SK-N-SH (cell line): ENCODE results near the gene ZNF682. TPM values are rescaled to one million over a fixed set of nuclear protein-coding genes. Genes with fewer than 3 reads are reported as not detected.

Experiments used
- CTCF ChIA-PET: fragments of 300-600, 350-600 bp; formaldehyde crosslinking; extraction: SDS; loops from one replicate; lab custom pipeline; 2021; lab: Yijun Ruan, JAX
- POLR2A ChIA-PET: fragments of 350-600 bp; sonication (Branson Sonifier 250); formaldehyde crosslinking; extraction: SDS; loops from one replicate; lab custom pipeline; 2020; ENCODE audit warnings: antibody characterized with exemption, inconsistent platforms; lab: Yijun Ruan, JAX
- DNase-seq: peaks from one replicate; pipeline ENCODE4 v3.0.0; 2012
- H2AFZ ChIP-seq: fragments of 200-600 bp; sonication (generic); 2 replicates; pipeline ENCODE4 v1.8.1; 2016; ENCODE audit warnings: antibody characterized with exemption, mild to moderate bottlenecking, low read depth
- H3F3A ChIP-seq: fragments of 200-600 bp; sonication (generic); replicated peaks from 2 replicates; pipeline ENCODE3; 2016; ENCODE audit warnings: antibody characterized with exemption, mild to moderate bottlenecking; ENCODE audit not compliant: insufficient read depth
- H3K27ac ChIP-seq, 2 experiments: fragments of 200-500 bp in 1 of 2; fragments of 200-600 bp in 1 of 2; sonication (Bioruptor generic) in 1 of 2; sonication (generic), shearing (Covaris generic) in 1 of 2; 2 replicates each; pipeline versions ENCODE4 v1.5.1 to v1.6.1; 2014 to 2016; ENCODE audit warnings: low read depth in 2 of 2, inconsistent platforms in 1 of 2, low read length in 1 of 2, mild to moderate bottlenecking in 1 of 2, mixed read lengths in 1 of 2
- H3K27me3 ChIP-seq: fragments of 200-600 bp; sonication (generic), shearing (Covaris generic); 2 replicates; pipeline ENCODE4 v1.6.1; 2016; ENCODE audit warnings: mixed run types; ENCODE audit not compliant: insufficient read depth
- H3K36me3 ChIP-seq, 2 experiments: fragments of 200-500 bp in 1 of 2; fragments of 200-600 bp in 1 of 2; sonication (Bioruptor generic) in 1 of 2; sonication (generic) in 1 of 2; replicated peaks in 1 of 2; 2 replicates each; pipeline versions ENCODE3 to v1.5.1; 2014 to 2016; ENCODE audit warnings: low read length in 1 of 2, mild to moderate bottlenecking in 1 of 2; ENCODE audit not compliant: insufficient read depth in 2 of 2, control insufficient read depth in 1 of 2
- H3K4me1 ChIP-seq, 2 experiments: fragments of 200-500 bp in 1 of 2; fragments of 200-600 bp in 1 of 2; sonication (Bioruptor generic) in 1 of 2; sonication (generic), shearing (Covaris generic) in 1 of 2; 2 replicates each; pipeline versions ENCODE4 v1.5.1 to v1.6.1; 2014 to 2016; ENCODE audit warnings: low read depth in 1 of 2, low read length in 1 of 2, mixed run types in 1 of 2; ENCODE audit not compliant: insufficient read depth in 2 of 2, control insufficient read depth in 1 of 2
- H3K4me2 ChIP-seq: fragments of 200-600 bp; sonication (generic), shearing (Covaris generic); 2 replicates; pipeline ENCODE4 v1.6.1; 2017; ENCODE audit warnings: mixed run types
- H3K4me3 ChIP-seq, 2 experiments: fragments of 200-500 bp in 1 of 2; fragments of 200-600 bp in 1 of 2; sonication (Bioruptor generic) in 1 of 2; sonication (generic), shearing (Covaris generic) in 1 of 2; 2 replicates each; pipeline versions ENCODE4 v1.5.1 to v1.8.1; 2014 to 2016; ENCODE audit warnings: low read depth in 2 of 2, inconsistent platforms in 1 of 2, low read length in 1 of 2, mild to moderate bottlenecking in 1 of 2, mixed read lengths in 1 of 2, moderate library complexity in 1 of 2
- H3K79me2 ChIP-seq: fragments of 200-600 bp; sonication (generic); 2 replicates; pipeline ENCODE4 v1.8.1; 2017; ENCODE audit warnings: mild to moderate bottlenecking; ENCODE audit not compliant: insufficient read depth
- H3K9ac ChIP-seq: fragments of 200-600 bp; sonication (generic); 2 replicates; pipeline ENCODE4 v1.6.1; 2017; ENCODE audit warnings: mixed run types
- H3K9me2 ChIP-seq: fragments of 200-600 bp; sonication (generic); 2 replicates; pipeline ENCODE4 v1.6.1; 2017; ENCODE audit warnings: mixed run types
- H3K9me3 ChIP-seq: fragments of 200-600 bp; sonication (generic); 2 replicates; pipeline ENCODE4 v1.6.1; 2017; ENCODE audit warnings: mixed run types, mild to moderate bottlenecking, moderate library complexity
- H4K20me1 ChIP-seq: fragments of 200-600 bp; sonication (generic); 2 replicates; pipeline ENCODE4 v1.6.1; 2017; ENCODE audit warnings: mild to moderate bottlenecking, mixed run types; ENCODE audit not compliant: insufficient read depth
- MAX ChIP-seq: IDR thresholded peaks from 2 replicates; pipeline ENCODE4 v1.4.0; 2012; ENCODE audit warnings: low read depth
- MXI1 ChIP-seq: IDR thresholded peaks from 2 replicates; pipeline ENCODE4 v1.6.1; 2012; ENCODE audit warnings: mild to moderate bottlenecking, low read depth, low read length, improper control_type of control experiment
- SIN3A ChIP-seq: IDR thresholded peaks from 2 replicates; pipeline ENCODE4 v1.6.1; 2012; ENCODE audit warnings: low read depth, mild to moderate bottlenecking, low read length, moderate library complexity, borderline replicate concordance
- TEAD4 ChIP-seq: IDR thresholded peaks from 2 replicates; pipeline ENCODE4 v1.4.0; 2012; ENCODE audit warnings: mild to moderate bottlenecking, borderline replicate concordance; ENCODE audit not compliant: insufficient read depth
- WGBS: methylation state at CpG from one replicate; pipeline ENCODE4 v1.1.6; 2017; ENCODE audit warnings: low lambda C conversion rate; 5-methylcytosine and 5-hydroxymethylcytosine counted together
- polyA plus RNA-seq, 3 experiments: library from polyadenylated mRNA; depleted of rRNA; stranded (reverse); fragments of >200 nt; gene quantifications; 2 replicates each; pipeline ENCODE4 v1.2.3, GENCODE V29; 2012
- TF ChIP-seq, protein P1 (sequence below): IDR thresholded peaks from 2 replicates; pipeline ENCODE4 v1.4.0; 2012; ENCODE audit warnings: low read depth, borderline replicate concordance
- TF ChIP-seq, protein P2 (sequence below): IDR thresholded peaks from 2 replicates; pipeline ENCODE4 v1.4.0; 2012; ENCODE audit warnings: low read depth, borderline replicate concordance

ZNF682 gene
- polyA plus RNA-seq, 1 of the 3 experiments (the other 2 are of a cell fraction) = 1.7 TPM

DNA sequence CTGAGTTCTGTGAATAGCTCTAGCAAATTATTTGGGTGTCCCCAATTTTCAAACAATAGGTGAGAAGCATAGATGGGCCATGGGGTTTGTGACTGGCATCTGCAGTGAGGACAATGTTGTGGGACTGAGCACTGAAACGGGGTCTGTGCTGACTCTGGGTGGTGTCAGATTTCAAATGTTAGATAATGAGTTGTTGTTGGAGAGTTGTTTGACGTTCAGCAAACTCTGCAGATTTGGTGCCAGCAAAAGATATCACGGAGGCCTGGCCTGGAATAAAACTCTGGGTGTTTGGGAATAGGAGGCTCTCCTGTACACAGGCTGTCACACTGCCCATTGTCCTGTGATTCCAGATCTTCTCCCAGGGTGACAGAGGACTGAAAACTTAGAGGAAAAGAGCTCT, 41.4 kb upstream of the ZNF682 start:
- no peak for DNase-seq
- H3K27ac ChIP-seq = no peak overlapping the region
- CTCF ChIA-PET = no interaction called here
- POLR2A ChIA-PET = no interaction called here
- no peaks in the 10 kb centered on the region for H3K9me3 ChIP-seq
- H3K36me3 ChIP-seq = no peaks in the 10 kb centered on the region
- H4K20me1 ChIP-seq = no peaks in the 10 kb centered on the region
- H2AFZ ChIP-seq = no peak overlapping the region
- H3K9me2 ChIP-seq = no peaks in the 10 kb centered on the region
- TF ChIP-seq, protein P1, sequence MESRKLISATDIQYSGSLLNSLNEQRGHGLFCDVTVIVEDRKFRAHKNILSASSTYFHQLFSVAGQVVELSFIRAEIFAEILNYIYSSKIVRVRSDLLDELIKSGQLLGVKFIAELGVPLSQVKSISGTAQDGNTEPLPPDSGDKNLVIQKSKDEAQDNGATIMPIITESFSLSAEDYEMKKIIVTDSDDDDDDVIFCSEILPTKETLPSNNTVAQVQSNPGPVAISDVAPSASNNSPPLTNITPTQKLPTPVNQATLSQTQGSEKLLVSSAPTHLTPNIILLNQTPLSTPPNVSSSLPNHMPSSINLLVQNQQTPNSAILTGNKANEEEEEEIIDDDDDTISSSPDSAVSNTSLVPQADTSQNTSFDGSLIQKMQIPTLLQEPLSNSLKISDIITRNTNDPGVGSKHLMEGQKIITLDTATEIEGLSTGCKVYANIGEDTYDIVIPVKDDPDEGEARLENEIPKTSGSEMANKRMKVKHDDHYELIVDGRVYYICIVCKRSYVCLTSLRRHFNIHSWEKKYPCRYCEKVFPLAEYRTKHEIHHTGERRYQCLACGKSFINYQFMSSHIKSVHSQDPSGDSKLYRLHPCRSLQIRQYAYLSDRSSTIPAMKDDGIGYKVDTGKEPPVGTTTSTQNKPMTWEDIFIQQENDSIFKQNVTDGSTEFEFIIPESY = no peak
- TF ChIP-seq SIN3A (no peak), MAX (no peak)
- H3K4me3 ChIP-seq = no peak overlapping the region
- H3K79me2 ChIP-seq = peaks cover 42% of the 10 kb centered on the region; the same call in 1 of the 2 replicates
- H3K4me1 ChIP-seq = no peaks in the 10 kb centered on the region; a peak in 1 of 4 replicates
- H3F3A ChIP-seq = peaks cover 12% of the 10 kb centered on the region
- no peak overlapping the region for H3K4me2 ChIP-seq
- 72% methylated on average over 3 of the region's 3 CpGs for WGBS
- no peak overlapping the region for H3K9ac ChIP-seq
- H3K27me3 ChIP-seq = no peaks in the 10 kb centered on the region

- POLR2A ChIA-PET = interaction anchor here (0.6 to 0.8 kb wide), 2 partner anchors 88 to 159 kb away, joined by 3 read pairs; partner anchors contain the start of gene ZNF486
- Histone ChIP-seq H3K4me1 (no peaks in the 10 kb centered on the region; a peak in 1 of 4 replicates), H3F3A (peaks cover 12% of the 10 kb centered on the region), H3K9me2 (no peaks in the 10 kb centered on the region), H2AFZ (no peak overlapping the region), H3K9ac (no peak overlapping the region), H3K9me3 (no peaks in the 10 kb centered on the region), H3K27me3 (no peaks in the 10 kb centered on the region), H3K4me3 (no peak overlapping the region), H3K27ac (no peak overlapping the region), H4K20me1 (no peaks in the 10 kb centered on the region), H3K36me3 (no peaks in the 10 kb centered on the region), H3K4me2 (peak overlapping the region; percentile 80), H3K79me2 (peaks cover 40% of the 10 kb centered on the region; the same call in 1 of the 2 replicates)
- DNase-seq = no peak
- WGBS = 80% methylated on average over 8 of the region's 8 CpGs
- no peak for TF ChIP-seq MXI1
- CTCF ChIA-PET = interaction anchor here (2.7 kb wide), 1 partner anchor 27 kb away, joined by 8 read pairs; no protein-coding TSS in a partner anchor
Measured at GRCh38 chr19:20079476-20079875, 40.2 kb upstream of the ZNF682 start.

DNA sequence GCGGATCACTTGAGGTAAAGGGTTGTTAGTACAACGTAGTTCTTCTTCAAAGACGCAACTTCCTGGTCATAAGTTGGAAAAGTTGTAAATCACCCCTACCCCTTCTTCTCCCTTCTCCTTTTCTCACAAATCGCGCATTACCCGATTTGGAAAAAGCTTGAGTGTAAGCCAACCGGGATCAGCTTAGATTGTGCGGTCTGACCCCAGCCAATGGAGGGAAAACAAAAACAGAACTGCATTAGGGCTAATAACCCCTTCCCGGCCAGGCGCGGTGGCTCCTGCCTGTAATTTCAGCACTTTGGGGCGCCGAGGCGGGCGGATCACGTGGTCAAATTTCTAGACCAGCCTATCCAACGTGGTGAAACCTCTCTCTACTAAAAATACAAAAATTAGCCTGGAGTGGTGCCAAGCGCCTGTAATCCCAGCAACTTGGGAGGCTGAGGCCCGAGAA, 39.3 kb upstream of the ZNF682 start:
- Histone ChIP-seq H3K4me1 (no peaks in the 10 kb centered on the region; a peak in 1 of 4 replicates), H3K27me3 (no peaks in the 10 kb centered on the region), H3K4me2 (peak overlapping the region; percentile 80), H3K9me2 (no peaks in the 10 kb centered on the region), H3F3A (peaks cover 12% of the 10 kb centered on the region), H3K9ac (peak overlapping the region; percentile 44), H4K20me1 (no peaks in the 10 kb centered on the region), H3K27ac (peak overlapping the region in 1 of 2 experiments; percentile 27; a peak in 1 of 4 replicates), H3K79me2 (peaks cover 33% of the 10 kb centered on the region; the same call in 1 of the 2 replicates), H2AFZ (peak overlapping the region; percentile 95), H3K4me3 (peak overlapping the region; percentile 60 to 65), H3K36me3 (no peaks in the 10 kb centered on the region)
- DNase-seq = peak; percentile 36
- WGBS = 8% methylated on average over 19 of the region's 19 CpGs
- ChIA-PET POLR2A (interaction anchor here (0.6 to 1.8 kb wide), 3 partner anchors 26 to 89 kb away, joined by 6 to 16 read pairs (median 6); partner anchors contain the start of gene ZNF682), CTCF (interaction anchor here (1.5 to 2.7 kb wide), 2 partner anchors 26 to 81 kb away, joined by 5 to 8 read pairs; no protein-coding TSS in a partner anchor)
- TF ChIP-seq TEAD4 (no peak), MXI1 (peak; percentile 42; the same call in 1 of the 2 replicates)
- TF ChIP-seq, protein P2, sequence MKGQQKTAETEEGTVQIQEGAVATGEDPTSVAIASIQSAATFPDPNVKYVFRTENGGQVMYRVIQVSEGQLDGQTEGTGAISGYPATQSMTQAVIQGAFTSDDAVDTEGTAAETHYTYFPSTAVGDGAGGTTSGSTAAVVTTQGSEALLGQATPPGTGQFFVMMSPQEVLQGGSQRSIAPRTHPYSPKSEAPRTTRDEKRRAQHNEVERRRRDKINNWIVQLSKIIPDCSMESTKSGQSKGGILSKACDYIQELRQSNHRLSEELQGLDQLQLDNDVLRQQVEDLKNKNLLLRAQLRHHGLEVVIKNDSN = peak; percentile 78
- TF ChIP-seq, all 33 proteins: peak for 2
- no peaks in the 10 kb centered on the region for H3K9me3 ChIP-seq
